ENCODE data around the gene TLNRD1.

DNA sequence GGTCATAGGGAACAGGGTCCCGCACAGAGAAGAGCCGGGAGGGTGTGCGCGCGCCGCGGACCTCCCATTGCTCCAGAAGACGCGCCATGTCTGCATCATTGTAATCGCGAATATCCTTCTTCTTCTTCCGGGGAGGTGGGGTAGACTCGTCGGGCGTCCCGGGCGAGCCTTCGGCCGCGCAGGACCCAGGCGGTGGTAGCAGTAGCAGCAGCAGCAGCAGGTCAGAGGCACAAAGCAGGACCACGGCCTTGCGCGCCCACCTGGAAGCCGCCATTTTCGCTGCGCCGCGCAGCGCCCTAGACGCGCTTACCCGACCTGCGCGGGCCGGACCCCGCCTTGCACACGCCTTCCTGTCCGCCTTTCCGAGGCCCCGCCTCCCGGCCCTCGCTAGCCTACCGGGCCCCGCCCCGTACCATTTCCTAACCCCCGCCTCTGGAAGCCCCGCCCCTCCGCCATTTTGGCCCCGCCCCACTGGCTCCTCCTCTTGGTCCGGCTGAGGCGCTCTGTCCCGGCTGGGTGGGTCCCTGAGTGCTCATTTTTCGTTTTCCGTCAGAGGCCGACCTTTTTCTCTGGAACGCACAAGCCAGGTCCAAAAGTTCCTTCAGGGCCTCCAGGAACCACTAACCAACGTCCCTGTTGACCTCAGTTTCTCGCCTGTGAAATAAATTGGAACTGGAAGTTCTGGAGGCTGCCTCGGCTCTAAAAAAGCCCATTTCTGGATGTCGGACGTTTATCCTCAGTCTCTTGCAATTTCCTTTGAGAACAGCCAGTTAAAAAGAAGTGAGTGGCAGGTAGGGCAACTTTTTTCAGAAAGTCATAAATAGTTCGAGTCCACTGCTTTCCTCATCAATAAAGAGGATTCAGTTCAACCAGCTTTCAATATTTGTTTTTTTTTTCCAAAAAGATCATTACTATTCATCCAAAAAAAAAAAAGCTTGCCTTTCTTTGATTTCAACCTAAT lies 10.9 kb upstream of the TLNRD1 start, which contains the start of gene MESD:
- TF ChIP-seq, protein P1, sequence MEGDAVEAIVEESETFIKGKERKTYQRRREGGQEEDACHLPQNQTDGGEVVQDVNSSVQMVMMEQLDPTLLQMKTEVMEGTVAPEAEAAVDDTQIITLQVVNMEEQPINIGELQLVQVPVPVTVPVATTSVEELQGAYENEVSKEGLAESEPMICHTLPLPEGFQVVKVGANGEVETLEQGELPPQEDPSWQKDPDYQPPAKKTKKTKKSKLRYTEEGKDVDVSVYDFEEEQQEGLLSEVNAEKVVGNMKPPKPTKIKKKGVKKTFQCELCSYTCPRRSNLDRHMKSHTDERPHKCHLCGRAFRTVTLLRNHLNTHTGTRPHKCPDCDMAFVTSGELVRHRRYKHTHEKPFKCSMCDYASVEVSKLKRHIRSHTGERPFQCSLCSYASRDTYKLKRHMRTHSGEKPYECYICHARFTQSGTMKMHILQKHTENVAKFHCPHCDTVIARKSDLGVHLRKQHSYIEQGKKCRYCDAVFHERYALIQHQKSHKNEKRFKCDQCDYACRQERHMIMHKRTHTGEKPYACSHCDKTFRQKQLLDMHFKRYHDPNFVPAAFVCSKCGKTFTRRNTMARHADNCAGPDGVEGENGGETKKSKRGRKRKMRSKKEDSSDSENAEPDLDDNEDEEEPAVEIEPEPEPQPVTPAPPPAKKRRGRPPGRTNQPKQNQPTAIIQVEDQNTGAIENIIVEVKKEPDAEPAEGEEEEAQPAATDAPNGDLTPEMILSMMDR (IDR thresholded peaks at IDR 0.05) = peak in 1 of 6 experiments; percentile 3
- peak; percentile 89 to 91 for TF ChIP-seq POLR2A (IDR thresholded peaks at IDR 0.05)

Measured in thyroid gland (tissue), 4 donors.